Calu3 (cell line): ENCODE measurements around the gene OSBPL8. TPM values are rescaled to one million over a fixed set of nuclear protein-coding genes. Genes with fewer than 3 reads are reported as not detected.

Source experiments
- BruUV-seq: library from RNA; stranded (reverse); fragments of 400-500 nt; replicated peaks from 2 replicates; lab custom pipeline; 2021; lab: Mats Ljungman, UMichigan
- CTCF ChIA-PET: fragments of 300-600 bp; sonication (Branson Sonifier 250); formaldehyde crosslinking; loops from one replicate; lab custom pipeline; 2022; ENCODE audit warnings: antibody characterized with exemption; lab: Charles Lee
- DNase-seq: peaks from one replicate; pipeline ENCODE4 v3.0.0; 2022
- H3K27ac Mint-ChIP-seq: one replicate; pipeline ENCODE4 v1.8.0; 2022; ENCODE audit warnings: mixed read lengths; ENCODE audit not compliant: unreplicated experiment
- H3K27me3 Mint-ChIP-seq: one replicate; pipeline ENCODE4 v1.8.0; 2022; ENCODE audit warnings: mixed read lengths; ENCODE audit not compliant: unreplicated experiment
- H3K36me3 Mint-ChIP-seq: one replicate; pipeline ENCODE4 v1.8.0; 2022; ENCODE audit warnings: mild to moderate bottlenecking, moderate library complexity, mixed read lengths; ENCODE audit not compliant: insufficient read depth, unreplicated experiment
- H3K4me1 Mint-ChIP-seq: one replicate; pipeline ENCODE4 v1.8.0; 2022; ENCODE audit warnings: mild to moderate bottlenecking, low read depth, mixed read lengths; ENCODE audit not compliant: unreplicated experiment
- H3K4me3 Mint-ChIP-seq: one replicate; pipeline ENCODE4 v1.8.0; 2022; ENCODE audit warnings: mild to moderate bottlenecking, low read depth, moderate library complexity, mixed read lengths; ENCODE audit not compliant: unreplicated experiment
- H3K9me3 Mint-ChIP-seq: one replicate; pipeline ENCODE4 v1.8.0; 2022; ENCODE audit warnings: low read depth, mixed read lengths; ENCODE audit not compliant: unreplicated experiment
- intact Hi-C: fragments of 100-400 bp; cut with micrococcal nuclease; formaldehyde crosslinking; loops from one replicate; pipeline ENCODE4 v1.10.0; 2022; ENCODE audit not compliant: unreplicated experiment
- total RNA-seq: library from RNA; stranded (reverse); gene quantifications from 2 replicates; pipeline ENCODE4 v1.2.3, GENCODE V29; 2022
- TF ChIP-seq, protein P1 (sequence below): fragments of 200-600 bp; IDR thresholded peaks from one replicate; pipeline ENCODE4 v1.8.0; 2022; ENCODE audit warnings: antibody characterized with exemption; ENCODE audit not compliant: unreplicated experiment

OSBPL8 gene
- total RNA-seq, 1 experiment from 2014 or later = 64.9 TPM

DNA sequence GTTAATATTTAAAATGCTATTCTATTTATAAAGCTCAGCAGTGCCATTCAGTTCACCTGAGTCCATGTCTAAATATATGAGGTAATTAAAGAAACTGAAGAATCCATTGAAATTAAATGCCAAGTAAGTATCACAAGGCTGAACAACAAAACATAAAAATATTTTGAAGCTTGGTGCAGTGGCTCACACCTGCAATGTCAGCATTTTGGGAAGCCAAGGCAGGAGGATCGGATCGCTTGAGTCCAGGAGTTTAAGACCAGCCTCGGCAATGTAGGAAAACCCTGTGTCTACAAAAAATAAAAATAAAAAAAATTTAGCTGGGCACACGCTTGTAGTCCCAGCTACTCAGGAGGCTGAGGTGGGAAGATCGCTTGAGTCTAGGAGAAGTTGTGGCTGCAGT, 101.8 kb downstream of the OSBPL8 start:
- DNase-seq = no peak
- Mint-ChIP-seq H3K27me3 (no peaks in the 10 kb centered on the region), H3K27ac (no peak overlapping the region), H3K36me3 (no peaks in the 10 kb centered on the region), H3K4me1 (peaks cover 22% of the 10 kb centered on the region), H3K4me3 (no peak overlapping the region), H3K9me3 (no peaks in the 10 kb centered on the region)
- BruUV-seq = no TSS peak
- intact Hi-C loops = loop anchor here (2.0 to 10.0 kb wide), 8 partner anchors 81 to 933 kb away; partner anchors contain the start of genes NAP1L1 and OSBPL8
- TF ChIP-seq, protein P1, sequence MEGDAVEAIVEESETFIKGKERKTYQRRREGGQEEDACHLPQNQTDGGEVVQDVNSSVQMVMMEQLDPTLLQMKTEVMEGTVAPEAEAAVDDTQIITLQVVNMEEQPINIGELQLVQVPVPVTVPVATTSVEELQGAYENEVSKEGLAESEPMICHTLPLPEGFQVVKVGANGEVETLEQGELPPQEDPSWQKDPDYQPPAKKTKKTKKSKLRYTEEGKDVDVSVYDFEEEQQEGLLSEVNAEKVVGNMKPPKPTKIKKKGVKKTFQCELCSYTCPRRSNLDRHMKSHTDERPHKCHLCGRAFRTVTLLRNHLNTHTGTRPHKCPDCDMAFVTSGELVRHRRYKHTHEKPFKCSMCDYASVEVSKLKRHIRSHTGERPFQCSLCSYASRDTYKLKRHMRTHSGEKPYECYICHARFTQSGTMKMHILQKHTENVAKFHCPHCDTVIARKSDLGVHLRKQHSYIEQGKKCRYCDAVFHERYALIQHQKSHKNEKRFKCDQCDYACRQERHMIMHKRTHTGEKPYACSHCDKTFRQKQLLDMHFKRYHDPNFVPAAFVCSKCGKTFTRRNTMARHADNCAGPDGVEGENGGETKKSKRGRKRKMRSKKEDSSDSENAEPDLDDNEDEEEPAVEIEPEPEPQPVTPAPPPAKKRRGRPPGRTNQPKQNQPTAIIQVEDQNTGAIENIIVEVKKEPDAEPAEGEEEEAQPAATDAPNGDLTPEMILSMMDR = no peak
- CTCF ChIA-PET = interaction anchor here (2.6 kb wide), 1 partner anchor 129 kb away, joined by 10 read pairs; no protein-coding TSS in a partner anchor

DNA sequence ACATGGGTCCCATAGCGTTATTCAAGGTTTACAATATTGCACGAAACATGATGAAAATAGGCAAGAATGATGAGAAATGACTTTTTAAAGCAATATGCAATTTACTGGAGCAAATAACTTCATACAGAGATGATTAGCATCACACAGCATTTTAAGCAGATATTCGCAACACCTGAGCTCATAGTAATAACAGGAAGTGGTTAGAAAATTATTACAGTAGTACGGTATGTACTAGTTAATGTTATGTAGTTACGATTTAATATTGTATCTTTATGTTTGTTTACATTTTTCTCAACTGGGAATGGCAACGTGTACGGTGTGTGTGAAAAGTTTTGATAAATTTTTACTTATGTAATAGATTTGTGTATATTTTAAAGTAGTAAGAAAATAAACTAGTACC, 102.6 kb downstream of the OSBPL8 start:
- H3K27ac Mint-ChIP-seq = peak overlapping the region; percentile 83
- H3K4me3 Mint-ChIP-seq = peak overlapping the region; percentile 22
- no peaks in the 10 kb centered on the region for H3K36me3 Mint-ChIP-seq
- intact Hi-C loops = loop anchor here (2.0 to 10.0 kb wide), 8 partner anchors 80 to 932 kb away; partner anchors contain the start of genes NAP1L1 and OSBPL8
- H3K4me1 Mint-ChIP-seq = peaks cover 23% of the 10 kb centered on the region
- BruUV-seq = no TSS peak
- no peak for DNase-seq
- TF ChIP-seq, protein P1 = no peak
- H3K27me3 Mint-ChIP-seq = no peaks in the 10 kb centered on the region
- CTCF ChIA-PET = interaction anchor here (1.0 to 3.0 kb wide), 8 partner anchors 35 to 376 kb away, joined by 3 to 12 read pairs (median 6); partner anchors contain the start of gene BBS10
- no peaks in the 10 kb centered on the region for H3K9me3 Mint-ChIP-seq

DNA sequence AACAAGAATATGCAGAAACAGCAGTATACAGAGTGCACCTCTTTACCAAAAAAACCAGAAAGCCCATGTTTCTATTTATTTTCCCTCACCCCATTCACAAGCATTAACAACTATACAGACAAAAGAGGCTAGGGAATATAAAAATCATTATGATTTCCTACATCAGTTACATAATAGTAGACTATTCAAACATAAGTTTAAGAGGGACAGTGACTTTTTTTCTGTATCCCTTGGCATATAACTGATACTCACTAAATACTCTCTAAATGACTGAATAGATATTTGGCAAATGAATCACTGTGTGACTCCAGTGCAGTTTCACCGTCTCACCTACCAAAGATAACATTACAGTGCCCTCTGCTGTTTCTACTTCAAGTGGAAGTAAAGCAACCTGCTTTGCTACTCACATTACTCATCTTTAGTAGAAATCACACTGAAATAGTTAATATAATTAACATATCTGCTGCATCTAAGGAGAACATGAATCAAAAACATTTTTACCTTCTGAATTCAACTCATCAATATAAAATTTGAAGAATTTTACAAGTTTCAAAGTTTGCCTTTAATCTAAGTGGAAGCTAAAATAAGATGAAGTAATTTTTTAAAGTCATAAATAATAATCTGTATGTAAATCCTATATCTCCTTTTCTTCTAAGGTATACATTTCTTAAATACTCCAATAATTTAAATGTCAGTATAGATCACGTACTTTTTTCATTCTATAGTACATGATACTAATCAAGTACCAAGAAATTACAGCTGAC, 103.8 kb downstream of the OSBPL8 start:
- H3K36me3 Mint-ChIP-seq = no peaks in the 10 kb centered on the region
- intact Hi-C loops = loop anchor here (2.0 to 10.0 kb wide), 8 partner anchors 78 to 931 kb away; partner anchors contain the start of genes NAP1L1 and OSBPL8
- peak; percentile 55 for DNase-seq
- no peak overlapping the region for H3K4me3 Mint-ChIP-seq
- TF ChIP-seq, protein P1 = peak; percentile 44
- H3K9me3 Mint-ChIP-seq = no peaks in the 10 kb centered on the region
- BruUV-seq = no TSS peak
- CTCF ChIA-PET = interaction anchor here (0.7 to 3.0 kb wide), 9 partner anchors 14 to 375 kb away, joined by 3 to 12 read pairs (median 5); partner anchors contain the start of gene BBS10
- H3K27me3 Mint-ChIP-seq = no peaks in the 10 kb centered on the region
- H3K4me1 Mint-ChIP-seq = peaks cover 27% of the 10 kb centered on the region
- peak overlapping the region; percentile 67 for H3K27ac Mint-ChIP-seq

DNA sequence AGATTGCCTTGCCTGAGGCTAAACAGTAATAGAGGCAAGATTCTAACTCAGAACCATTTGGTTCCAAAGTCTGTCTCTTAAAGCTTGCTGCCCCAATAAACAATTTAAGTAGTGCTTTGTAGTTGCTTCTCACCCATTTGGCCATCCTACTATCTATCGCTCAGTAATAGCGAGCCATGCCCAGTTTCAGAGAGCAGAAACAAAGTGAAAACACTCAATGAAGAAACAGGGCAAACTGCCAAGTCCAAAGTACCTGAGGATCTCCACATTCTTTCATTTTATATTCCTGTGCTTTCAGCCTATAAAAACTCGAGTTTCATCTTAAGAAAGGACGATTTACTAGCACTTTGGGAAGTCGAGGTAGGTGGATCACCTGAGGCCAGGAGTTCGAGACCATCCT, 108.0 kb downstream of the OSBPL8 start:
- intact Hi-C loops = loop anchor here (10.0 kb wide), 1 partner anchor 927 kb away; no protein-coding TSS in a partner anchor
- Mint-ChIP-seq H3K9me3 (no peaks in the 10 kb centered on the region), H3K36me3 (no peaks in the 10 kb centered on the region), H3K4me3 (no peak overlapping the region), H3K4me1 (peaks cover 42% of the 10 kb centered on the region), H3K27ac (no peak overlapping the region), H3K27me3 (no peaks in the 10 kb centered on the region)
- TF ChIP-seq, protein P1 = no peak
- DNase-seq = no peak
- CTCF ChIA-PET = no interaction called here
- BruUV-seq = no TSS peak
